SH-SY5Y (cell line): ENCODE results near the gene UTY.

Source experiments
- GATA2 ChIP-seq: IDR thresholded peaks from 2 replicates; pipeline ENCODE4 v1.6.1; 2011; ENCODE audit warnings: mild to moderate bottlenecking, low read depth, low read length
- GATA3 ChIP-seq: IDR thresholded peaks from 2 replicates; pipeline ENCODE4 v1.6.1; 2011; ENCODE audit warnings: low read depth, mild to moderate bottlenecking, low read length, moderate library complexity

The UTY gene

DNA sequence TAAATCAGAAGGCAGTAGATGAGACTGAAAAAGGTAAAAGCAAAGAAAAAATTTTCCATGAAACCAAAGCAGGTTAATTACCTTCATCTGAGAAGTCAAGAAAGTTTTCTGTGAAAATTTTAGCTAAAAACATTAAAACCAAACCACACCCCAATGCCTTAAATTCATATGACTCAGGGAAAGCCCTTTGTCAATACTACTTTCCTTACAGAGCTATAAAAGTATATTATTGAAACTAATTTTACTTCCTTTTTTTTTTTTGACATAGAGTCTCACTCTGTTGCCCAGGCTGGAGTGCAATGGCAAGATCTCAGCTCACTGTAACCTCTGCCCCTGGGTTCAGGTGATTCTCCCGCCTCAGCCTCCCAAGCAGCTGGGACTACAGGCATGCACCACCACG lies 117.2 kb downstream of the UTY start:
- no peak for TF ChIP-seq GATA2
- no peak for TF ChIP-seq GATA3

DNA sequence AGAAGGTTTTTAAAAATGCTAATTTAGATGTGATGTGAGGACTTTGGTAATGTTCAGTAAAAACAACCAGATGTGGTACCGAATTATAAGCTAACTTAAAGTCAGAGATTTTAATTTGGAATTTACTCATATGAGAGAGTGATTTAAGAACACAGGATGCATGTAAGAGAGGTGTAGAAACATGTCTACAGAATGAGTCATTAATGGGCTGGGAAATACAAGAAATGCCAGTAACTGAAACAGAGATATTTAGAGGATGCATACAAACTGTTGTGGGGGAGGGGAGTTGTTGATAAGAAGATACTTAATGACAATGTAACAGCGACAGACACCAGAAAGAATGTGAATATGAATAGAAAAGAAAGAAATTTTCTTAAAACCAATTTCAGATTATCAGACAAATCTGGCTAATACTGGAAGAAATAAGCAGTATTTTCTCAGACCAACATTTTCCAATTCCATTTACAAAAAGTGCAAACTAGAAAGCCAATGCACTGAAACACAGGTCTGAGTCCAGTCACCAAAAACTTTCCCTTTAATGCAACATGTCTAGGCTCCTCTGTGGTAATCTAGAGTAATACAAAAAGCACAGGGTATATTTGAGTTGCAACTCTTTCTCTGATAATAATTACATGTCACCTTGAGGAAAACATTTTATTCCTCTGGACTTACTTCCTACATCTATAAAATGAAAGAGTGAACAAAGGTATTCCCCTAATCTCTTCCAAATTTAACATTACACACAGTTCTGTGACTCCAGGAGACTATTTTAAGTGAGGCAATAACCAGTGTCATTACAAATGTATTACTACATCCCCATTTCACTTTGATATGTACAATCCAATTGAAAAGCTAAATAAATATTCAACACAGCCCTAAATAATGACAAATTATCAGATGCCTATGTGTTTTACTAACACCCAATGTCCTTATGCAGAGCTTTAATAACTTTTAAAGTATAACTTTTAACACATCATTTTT lies 117.9 kb downstream of the UTY start:
- TF ChIP-seq GATA3 (no peak), GATA2 (no peak)

GRCh38 chrY:13351443-13351842 lies 128.4 kb downstream of the UTY start:
- TF ChIP-seq GATA3 (no peak), GATA2 (no peak)

DNA sequence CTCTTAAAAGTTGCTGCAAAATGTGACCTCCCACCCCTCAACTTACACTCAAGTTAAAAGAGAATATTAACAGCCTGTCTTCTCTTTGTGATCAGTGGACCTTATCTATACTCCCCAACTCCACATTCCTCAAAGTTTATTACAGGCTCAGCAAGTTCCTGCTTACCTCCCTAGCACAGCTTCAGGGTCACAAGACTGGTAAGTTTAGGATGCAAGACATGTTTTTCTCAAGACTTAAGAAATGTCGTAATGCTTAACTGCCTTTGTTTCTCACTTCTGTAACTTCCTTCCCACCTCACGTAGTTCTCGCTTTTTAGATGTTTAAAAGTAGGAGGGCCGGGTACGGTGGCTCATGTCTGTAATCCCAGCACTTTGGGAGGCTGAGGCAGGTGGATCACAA lies 132.7 kb downstream of the UTY start:
- TF ChIP-seq GATA3 (no peak), GATA2 (no peak)

DNA sequence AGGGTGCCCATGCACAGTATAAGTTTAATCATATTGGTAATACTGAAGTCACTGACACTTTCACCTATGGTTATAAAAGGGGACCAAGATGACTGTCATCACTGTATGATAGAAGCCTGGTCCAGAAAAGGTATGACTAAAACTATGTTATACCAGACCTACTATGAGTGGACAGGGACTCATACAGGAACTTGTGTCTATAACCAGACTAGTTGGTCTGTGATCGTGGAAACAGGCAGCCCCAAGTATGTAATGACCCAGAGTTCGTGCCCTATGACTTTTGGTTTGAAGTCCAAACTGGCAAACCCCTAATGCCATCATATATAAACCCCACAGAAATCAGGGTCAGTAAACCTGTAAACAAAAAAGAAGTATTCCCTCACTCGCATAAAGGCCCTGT lies 134.3 kb downstream of the UTY start:
- TF ChIP-seq GATA2 = no peak
- no peak for TF ChIP-seq GATA3

- TF ChIP-seq GATA2 (no peak), GATA3 (no peak)
These were observed 136.4 kb downstream of the UTY start for GRCh38 chrY:13343307-13343946.

GRCh38 chrY:13339939-13340338 lies 139.9 kb downstream of the UTY start:
- no peak for TF ChIP-seq GATA2
- no peak for TF ChIP-seq GATA3

- TF ChIP-seq GATA2 = no peak
- TF ChIP-seq GATA3 = no peak
These were observed 140.5 kb downstream of the UTY start for GRCh38 chrY:13339381-13339780.

DNA sequence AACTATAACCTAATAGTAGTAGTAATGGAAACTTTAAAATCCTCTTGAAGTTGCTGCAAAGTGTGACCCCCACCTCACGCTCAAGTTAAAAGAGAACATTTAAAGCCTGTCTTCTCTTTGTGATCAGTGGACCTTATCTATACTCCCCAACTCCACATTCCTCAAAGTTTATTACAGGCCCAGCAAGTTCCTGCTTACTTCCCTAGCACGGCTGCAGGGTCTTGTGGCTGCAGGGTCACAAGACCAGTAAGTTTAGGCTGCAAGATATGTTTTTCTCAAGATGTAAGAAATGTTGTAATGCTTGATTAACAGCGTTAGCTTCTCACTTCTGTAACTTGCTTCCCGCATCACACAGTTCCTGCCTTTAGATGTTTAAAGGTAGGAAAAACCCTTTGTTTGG lies 141.1 kb downstream of the UTY start:
- TF ChIP-seq GATA3 = no peak
- TF ChIP-seq GATA2 = no peak

DNA sequence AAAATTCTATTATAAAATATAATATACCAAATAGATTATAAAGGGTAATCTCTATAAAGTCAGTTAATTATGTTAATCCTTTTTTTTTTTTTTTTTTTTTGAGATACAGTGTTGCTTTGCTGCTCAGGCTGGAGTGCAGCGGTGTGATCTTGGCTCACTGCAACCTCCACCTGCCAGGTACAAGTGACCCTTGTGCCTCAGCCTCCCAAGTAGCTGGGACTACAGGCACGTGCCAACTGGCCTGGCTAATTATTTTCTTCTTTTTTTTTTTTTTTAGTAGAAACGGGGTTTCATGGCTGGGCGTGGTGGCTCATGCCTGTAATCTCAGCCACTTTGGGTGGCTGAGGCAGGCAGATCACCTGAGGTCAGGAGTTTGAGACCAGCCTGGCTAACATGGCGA lies 141.9 kb downstream of the UTY start:
- TF ChIP-seq GATA3 = no peak
- TF ChIP-seq GATA2 = no peak

- TF ChIP-seq GATA3 (no peak), GATA2 (no peak)
These were observed 146.0 kb downstream of the UTY start for GRCh38 chrY:13333791-13334190.

- TF ChIP-seq GATA2 = no peak
- no peak for TF ChIP-seq GATA3
These were observed 149.2 kb downstream of the UTY start for GRCh38 chrY:13330651-13331050.

GRCh38 chrY:13312966-13313365 lies 166.9 kb downstream of the UTY start:
- TF ChIP-seq GATA3 (no peak), GATA2 (no peak)

DNA sequence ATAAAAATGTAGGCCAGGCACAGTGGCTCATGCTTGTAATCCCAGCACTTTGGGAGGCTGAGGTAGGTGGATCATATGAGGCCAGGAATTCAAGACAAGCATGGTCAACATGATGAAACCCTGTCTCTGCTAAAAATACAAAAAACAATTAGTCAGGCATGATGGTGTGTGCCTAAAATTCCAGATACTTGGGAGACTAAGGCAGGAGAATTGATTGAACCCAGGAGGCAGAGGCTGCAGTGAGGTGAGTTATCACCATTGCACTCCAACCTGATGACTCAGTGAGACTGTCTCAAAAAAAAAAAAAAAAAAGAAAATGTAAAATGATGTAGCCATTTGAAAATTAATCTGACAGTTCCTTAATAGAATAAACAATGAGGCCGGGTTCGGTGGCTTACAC lies 171.9 kb downstream of the UTY start:
- TF ChIP-seq GATA2 (no peak), GATA3 (no peak)

GRCh38 chrY:13300795-13301194 lies 179.0 kb downstream of the UTY start:
- TF ChIP-seq GATA2 (no peak), GATA3 (no peak)

DNA sequence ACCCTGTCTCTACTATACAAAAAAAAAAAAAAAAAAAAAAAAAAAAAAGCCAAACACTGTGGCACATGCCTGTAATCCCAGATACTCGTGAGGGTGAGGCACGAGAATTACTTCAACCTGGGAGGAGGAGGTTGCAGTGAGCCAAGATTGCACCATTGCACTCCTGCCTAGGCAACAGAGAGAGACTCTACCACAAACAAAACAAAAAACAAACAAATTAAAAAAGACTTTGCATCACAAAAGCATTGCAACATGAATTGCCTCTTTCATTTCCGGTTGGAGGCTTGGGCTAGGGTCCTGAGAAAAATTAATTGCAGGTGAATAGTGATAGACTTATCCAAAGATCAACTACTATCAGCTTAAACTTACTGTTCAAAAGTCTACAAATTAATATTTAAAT lies 180.4 kb downstream of the UTY start:
- TF ChIP-seq GATA3 (no peak), GATA2 (no peak)
